AML-193 (cell line): Measurements from ENCODE around the gene TAAR2.
"Not testable (repeated sequence)": the region's sequence is repeated elsewhere in the genome, so short reads cannot be mapped to it uniquely, and the experiment has no call there.

Experiments used
- DNase-seq, 2 experiments: peaks; one replicate each; lab custom pipeline; 2025; lab: John Stamatoyannopoulos, UW

TAAR2 gene

DNA sequence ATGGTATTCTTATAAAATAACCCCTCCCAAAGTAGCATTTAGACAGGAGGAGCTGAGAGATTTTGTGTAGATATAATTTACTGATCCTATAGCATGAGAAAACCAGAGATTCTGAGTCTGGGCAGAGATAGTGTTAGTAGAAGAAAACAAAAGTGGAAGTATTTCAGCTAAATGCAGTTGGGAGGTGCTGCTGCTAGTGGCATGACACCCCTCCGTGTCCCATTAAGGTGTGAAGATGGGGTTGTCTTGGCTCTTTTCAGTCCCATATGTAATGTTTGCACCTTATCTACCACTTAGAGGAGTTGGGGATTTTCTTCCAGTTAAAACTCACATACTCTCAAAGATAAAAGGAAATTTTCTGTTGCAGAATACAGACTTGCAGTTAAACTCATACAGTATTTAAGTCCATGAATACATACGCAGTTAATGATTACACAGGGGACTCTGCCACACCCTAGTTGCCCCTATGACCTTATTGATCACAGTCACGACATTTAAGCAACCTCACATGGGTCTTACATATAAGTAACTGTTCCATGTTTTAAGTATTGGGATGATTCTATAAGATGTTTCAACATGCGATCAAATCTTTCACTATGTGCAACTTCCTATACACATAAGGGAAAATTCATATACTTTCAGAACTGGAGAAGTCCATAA lies 11.5 kb downstream of the TAAR2 start:
- DNase-seq: no peak

- no peak for DNase-seq
Observed at GRCh38 chr6:132611616-132612015, 12.5 kb downstream of the TAAR2 start.

- no peak for DNase-seq
Observed at GRCh38 chr6:132607544-132608233, 16.4 kb downstream of the TAAR2 start.

DNA sequence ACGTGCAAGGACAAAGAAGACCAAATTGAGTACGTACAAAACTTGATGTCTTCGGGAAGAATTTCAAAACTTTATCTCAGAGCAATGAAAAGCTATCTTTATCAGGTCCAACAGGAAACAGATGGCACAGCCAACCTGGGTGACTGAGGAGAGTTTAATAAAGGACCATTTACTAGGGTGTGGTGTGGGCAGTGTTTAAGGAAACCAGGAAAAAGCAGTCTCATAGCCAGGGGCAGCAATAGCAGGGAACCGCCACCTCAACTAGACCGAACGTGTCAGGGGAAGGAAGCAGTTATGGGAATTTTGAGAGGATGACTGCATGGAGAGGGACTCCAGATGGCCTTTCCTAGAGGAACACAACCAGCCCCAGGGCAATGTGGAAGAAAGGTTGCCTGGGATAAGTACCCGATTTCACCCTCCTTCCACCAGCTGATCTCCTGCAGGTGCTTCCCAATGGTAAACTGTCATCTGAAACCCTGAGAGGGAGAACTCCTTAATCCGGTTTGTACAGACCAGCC lies 19.4 kb downstream of the TAAR2 start:
- DNase-seq: no peak

DNA sequence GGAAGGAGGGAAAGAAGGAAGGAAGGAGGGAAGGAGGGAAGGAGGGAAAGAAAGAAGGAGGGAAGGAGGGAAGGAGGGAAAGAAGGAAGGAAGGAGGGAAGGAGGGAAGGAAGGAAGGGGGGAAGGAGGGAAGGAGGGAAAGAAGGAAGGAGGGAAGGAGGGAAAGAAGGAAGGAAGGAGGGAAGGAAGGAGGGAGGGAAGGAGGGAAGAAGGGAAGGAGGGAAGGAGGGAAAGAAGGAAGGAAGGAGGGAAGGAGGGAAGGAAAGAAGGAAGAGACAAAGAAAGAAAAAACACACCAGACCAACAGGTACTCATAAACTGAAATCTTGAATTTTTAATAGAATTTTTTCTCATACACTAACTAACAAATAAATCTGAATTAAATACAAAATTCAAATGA lies 23.2 kb downstream of the TAAR2 start:
- not testable (repeated sequence) for DNase-seq

DNA sequence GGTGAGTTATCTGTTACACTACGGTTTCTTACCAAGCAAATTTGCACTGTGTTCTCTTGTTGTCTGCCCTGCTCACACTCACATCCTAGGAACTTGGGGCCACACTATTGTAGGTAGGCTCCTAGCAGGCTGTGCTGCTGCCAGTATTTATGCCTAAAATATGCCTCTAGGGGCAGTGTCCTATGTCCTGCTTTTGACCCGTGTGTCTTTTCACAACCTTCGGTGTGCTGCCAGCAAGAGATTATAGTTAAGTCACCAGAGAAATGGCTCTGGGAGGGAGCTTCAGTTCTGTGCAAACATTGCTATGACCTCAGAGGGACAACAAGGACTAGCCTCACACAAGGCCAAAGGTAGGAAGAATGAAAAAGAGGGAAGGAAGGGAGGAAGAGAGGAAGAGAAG lies 25.6 kb downstream of the TAAR2 start:
- DNase-seq: peak; percentile 14 to 37

GRCh38 chr6:132596201-132596600 lies 27.9 kb downstream of the TAAR2 start:
- DNase-seq: no peak

DNA sequence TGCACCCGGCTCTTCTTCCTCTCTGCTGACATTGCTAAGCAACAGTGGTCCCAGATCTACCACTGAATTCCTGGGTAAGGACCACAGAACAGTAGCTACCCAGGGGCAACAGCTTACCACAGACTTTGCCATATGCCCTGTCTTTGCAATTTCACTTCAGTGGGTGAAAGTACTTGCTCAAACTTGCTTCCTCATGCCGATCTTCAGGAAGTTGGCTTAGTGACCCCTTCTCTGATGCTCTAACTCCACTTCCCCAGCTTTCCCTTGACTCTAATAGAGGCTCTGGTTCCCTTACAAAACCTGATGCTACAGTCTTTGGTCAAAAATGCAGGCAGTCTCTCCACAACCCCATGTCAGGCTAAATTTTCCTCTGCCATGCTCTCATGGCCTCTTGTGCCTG lies 31.2 kb downstream of the TAAR2 start:
- DNase-seq: peak; percentile 72 to 75

DNA sequence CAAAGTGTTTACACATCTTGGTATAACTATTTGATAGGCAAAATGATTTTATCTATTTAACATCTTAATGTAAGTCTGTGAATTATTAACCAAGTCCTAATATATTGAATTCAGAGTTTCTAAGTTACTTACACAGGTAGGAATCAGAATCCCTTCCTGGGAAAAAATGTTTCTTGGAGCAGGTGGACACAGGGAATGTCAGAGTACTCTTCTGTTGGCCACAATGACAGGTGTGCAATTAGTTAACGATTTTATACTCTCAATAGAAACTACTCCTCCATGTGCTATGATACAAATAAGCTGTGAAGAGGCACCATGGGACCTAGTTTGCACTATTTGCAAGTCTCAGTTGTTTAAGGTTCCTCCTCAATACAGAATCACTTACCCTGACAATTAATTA lies 33.7 kb downstream of the TAAR2 start:
- DNase-seq: no peak

- DNase-seq: no peak
Observed at GRCh38 chr6:132589454-132589853, 34.6 kb downstream of the TAAR2 start, which contains the start of gene TAAR5. TSS of gene TAAR5 (minus strand) at chr6:132589741. CDS start at chr6:132589686, 55 bp downstream.

DNA sequence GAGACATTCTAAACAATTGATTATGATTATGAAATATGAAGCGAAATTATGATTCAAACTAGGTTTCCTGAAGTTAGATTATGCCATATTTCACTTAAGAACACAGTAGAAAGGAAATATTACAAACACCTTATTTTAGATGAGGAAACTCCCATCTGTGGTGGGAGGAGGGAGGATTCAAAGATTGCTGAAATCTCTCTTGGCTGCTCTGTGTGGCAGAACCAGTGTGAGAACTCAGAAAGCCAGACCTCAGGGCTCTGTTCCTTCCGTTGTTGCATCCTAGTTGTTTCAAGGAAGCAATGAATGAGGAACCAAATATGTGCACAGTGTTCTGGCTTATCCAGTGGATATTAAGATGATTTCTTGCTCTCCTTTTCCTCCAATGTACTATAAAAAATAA lies 36.7 kb downstream of the TAAR2 start:
- peak; percentile 92 to 96 for DNase-seq

DNA sequence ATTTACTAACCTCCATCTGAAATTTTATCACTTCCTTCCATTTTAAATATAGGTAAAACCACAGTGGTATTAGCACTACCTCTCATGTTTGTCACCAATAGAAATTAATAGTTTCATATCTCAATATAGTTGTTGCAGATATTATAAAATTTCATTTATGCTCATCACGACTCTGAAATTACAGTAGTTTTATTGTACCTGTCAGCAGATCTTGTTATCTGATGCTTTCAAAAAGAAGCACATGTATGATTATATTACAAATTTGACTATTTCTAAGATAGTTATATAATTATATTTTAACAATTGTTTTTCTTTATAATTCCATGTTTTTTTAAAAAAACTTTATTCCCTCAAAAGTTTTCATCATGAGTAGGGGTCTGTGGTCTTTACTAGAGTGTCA lies 39.4 kb downstream of the TAAR2 start:
- DNase-seq: no peak

- DNase-seq: peak; percentile 59 to 61
Observed at GRCh38 chr6:132571774-132572173, 52.3 kb downstream of the TAAR2 start.

GRCh38 chr6:132570221-132570777 lies 53.8 kb downstream of the TAAR2 start, which contains the start of gene TAAR6:
TSS of gene TAAR6 (plus strand) at chr6:132570322. CDS start at chr6:132570322, 0 bp downstream.
- no peak for DNase-seq

DNA sequence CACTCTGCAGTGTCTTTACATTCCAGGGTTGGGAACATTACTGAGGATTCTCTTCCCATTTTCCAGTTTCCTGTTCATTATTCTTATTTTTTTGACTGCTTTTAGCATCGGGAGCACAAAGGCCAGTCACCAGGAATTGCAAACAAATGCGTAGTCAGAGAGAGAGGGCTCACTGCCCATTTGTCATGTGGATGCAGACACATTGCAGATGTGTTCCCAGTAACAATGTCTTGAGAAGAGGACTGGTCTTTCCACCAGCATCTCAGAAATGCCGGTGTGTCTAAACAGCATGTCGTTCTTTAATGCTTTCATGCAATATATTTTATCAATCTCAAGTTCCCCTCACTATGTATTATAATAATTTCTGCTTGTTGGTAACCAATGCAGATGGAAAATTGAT lies 54.9 kb downstream of the TAAR2 start:
- no peak for DNase-seq

GRCh38 chr6:132568611-132569010 lies 55.5 kb downstream of the TAAR2 start:
- no peak for DNase-seq

GRCh38 chr6:132567566-132567965 lies 56.5 kb downstream of the TAAR2 start:
- no peak for DNase-seq
